CD4-positive, alpha-beta T cell treated with Interleukin-6 at 100 ng/mL for 8 hours (primary cell): ENCODE results near the gene SFXN4.
"Not testable (repeated sequence)": the region's sequence is repeated elsewhere in the genome, so short reads cannot be mapped to it uniquely, and the experiment has no call there.

ENCODE experiments used
- DNase-seq: peaks from one replicate; pipeline ENCODE4 v3.0.0-alpha.2; 2020; ENCODE audit warnings: mixed read lengths, low spot score

The SFXN4 gene

GRCh38 chr10:119143657-119144056, 21.9 kb downstream of the SFXN4 start:
- no peak for DNase-seq

GRCh38 chr10:119140603-119141245, 24.8 kb downstream of the SFXN4 start:
- no peak for DNase-seq

- DNase-seq: peak; percentile 42
These were observed 25.9 kb downstream of the SFXN4 start for GRCh38 chr10:119139464-119140067.

- DNase-seq: no peak
These were observed 26.9 kb downstream of the SFXN4 start for GRCh38 chr10:119138346-119139306.

GRCh38 chr10:119137878-119138277, 27.6 kb downstream of the SFXN4 start:
- not testable (repeated sequence) for DNase-seq

- no peak for DNase-seq
These were observed 29.4 kb downstream of the SFXN4 start for GRCh38 chr10:119136084-119136483.

GRCh38 chr10:119135513-119135881, 30.0 kb downstream of the SFXN4 start:
- no peak for DNase-seq

- no peak for DNase-seq
These were observed 31.6 kb downstream of the SFXN4 start for GRCh38 chr10:119133949-119134348.

GRCh38 chr10:119132521-119133345, 32.8 kb downstream of the SFXN4 start:
- no peak for DNase-seq

- DNase-seq: peak; percentile 50
These were observed 33.8 kb downstream of the SFXN4 start for GRCh38 chr10:119131512-119132240.

- no peak for DNase-seq
These were observed 35.8 kb downstream of the SFXN4 start for GRCh38 chr10:119129721-119130120.

- no peak for DNase-seq
These were observed 39.6 kb downstream of the SFXN4 start for GRCh38 chr10:119125942-119126341.

GRCh38 chr10:119120875-119121274, 44.6 kb downstream of the SFXN4 start:
- DNase-seq: no peak

- no peak for DNase-seq
These were observed 45.1 kb downstream of the SFXN4 start for GRCh38 chr10:119120413-119120867.

- DNase-seq: no peak
These were observed 46.1 kb downstream of the SFXN4 start for GRCh38 chr10:119119400-119119799.

GRCh38 chr10:119118231-119118630, 47.3 kb downstream of the SFXN4 start:
- DNase-seq: no peak

GRCh38 chr10:119116326-119116951, 49.1 kb downstream of the SFXN4 start:
- DNase-seq: no peak

GRCh38 chr10:119115926-119116325, 49.6 kb downstream of the SFXN4 start:
- DNase-seq: no peak

GRCh38 chr10:119113751-119114732, 51.5 kb downstream of the SFXN4 start:
- no peak for DNase-seq
